ENCODE data around the gene PCNA. TPM values are rescaled to one million over a fixed set of nuclear protein-coding genes. Genes with fewer than 3 reads are reported as not detected.

The PCNA gene

Small RNAs within 50 kb of the gene (small RNA-seq; reads per million reads assigned to genes)
- not detected for gene RF00019 (ENCODE audit: low read depth)
- gene RF00568 (ENCODE audit: low read depth): not detected
- gene RNA5SP474 (ENCODE audit: low read depth): not detected
